HG02870 (cell line): Measurements from ENCODE around the gene RGS21.
"Not testable (repeated sequence)": the region's sequence is repeated elsewhere in the genome, so short reads cannot be mapped to it uniquely, and the experiment has no call there.

Experiments used
- ATAC-seq: cut with Tn5 transposase; IDR thresholded peaks from one replicate; pipeline ENCODE4 v1.9.1; 2021; ENCODE audit warnings: mild to moderate bottlenecking, moderate library complexity; ENCODE audit not compliant: unreplicated experiment

RGS21 gene, protein sequence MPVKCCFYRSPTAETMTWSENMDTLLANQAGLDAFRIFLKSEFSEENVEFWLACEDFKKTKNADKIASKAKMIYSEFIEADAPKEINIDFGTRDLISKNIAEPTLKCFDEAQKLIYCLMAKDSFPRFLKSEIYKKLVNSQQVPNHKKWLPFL

DNA sequence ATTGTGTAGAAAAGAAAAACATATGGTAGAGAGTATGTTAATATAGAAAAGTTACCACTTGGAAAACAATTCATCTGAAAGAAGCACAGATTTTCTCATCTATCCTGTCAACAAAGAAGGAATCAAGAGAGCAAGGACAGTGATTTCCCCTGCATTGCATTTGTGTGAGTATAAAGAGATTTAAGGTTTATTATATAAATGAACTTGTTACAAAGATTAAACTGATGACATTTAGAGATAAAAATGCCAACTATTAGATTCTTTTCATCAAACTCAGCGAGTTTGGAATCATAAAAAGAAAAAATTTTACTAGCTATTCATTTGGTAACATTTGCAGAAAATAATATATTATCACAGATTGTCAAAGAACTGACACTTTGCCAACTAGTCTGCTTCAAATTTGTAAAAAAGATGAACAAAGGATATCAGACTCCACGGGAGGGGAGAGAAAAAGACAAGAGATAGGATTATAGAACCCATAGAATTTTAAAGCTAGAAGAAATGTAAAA lies at the start of gene RGS21:
Gene RGS21, plus strand, starts transcription at position 51 of the 509 bp plus-strand sequence. CDS start 26,045 bp downstream, outside the sequence.
- no peak for ATAC-seq

DNA sequence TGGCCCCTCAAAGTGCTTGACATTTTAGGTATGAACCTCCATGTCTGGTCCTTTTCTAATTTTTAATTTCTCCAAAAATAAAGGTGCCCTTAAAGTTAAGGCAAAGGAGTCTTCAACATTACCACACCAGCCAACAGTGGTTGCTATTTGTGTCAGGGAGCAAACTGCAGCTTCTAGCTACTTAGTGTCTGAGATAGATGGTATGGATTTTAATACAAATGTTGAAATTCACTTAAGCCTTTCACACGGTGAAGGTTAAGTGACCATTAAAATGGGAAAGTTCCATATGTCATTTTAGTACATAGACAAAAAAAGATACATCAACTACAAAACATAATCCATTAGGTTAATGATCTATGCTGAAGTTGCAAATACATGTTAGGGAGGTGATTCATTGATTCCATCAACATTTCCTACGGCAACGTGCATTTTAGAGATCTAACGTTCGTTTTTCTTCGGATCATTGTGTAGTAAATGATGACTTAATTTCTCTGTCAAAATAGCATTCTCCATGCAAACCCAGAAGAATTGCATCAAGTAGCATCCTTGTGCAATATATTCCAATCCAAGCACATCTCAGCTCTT lies 48.2 kb upstream of the RGS21 start:
- ATAC-seq = no peak

- no peak for ATAC-seq
Measured at GRCh38 chr1:192270398-192270797, 46.4 kb upstream of the RGS21 start.

DNA sequence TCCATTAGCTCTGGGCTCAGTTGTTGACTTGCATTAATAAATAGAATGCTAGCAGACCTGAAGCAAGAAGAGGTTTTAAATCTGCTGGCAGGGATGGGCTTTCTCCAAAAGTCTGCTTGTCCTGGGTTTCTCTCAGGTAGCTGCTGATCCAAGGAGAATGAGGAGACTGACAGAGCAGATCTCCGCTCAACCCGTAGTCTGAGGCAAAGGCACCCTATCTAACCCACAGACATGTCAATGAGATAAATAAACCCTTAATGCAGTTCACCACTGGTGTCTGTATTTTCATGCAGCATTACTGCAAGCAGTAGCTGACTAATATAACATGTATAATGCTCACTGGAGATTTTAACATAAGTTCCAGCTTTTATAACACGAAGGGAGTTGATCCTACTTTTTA lies 44.1 kb upstream of the RGS21 start:
- no peak for ATAC-seq

DNA sequence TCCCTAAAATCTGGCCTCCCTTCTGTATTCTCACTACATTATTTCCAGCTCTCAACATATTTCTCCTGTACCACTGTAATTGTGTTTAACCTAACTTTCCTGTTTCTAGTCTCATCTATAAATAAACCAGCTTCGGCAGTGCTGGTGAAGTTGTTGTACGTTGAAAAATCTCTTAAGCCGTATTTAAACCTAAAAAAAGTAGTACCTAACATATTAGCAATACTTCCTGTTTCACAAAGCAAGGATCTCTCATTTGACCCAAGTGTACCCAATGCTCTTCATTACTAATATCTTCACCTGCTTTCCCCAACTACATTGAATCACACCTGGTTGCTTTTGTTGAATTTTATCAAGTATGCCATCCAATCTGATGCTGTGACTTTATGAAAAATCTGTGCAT lies 42.2 kb upstream of the RGS21 start:
- ATAC-seq = no peak

GRCh38 chr1:192277635-192278034 lies 39.2 kb upstream of the RGS21 start:
- no peak for ATAC-seq

GRCh38 chr1:192284927-192285326 lies 31.9 kb upstream of the RGS21 start:
- ATAC-seq = no peak

GRCh38 chr1:192303029-192303428 lies 13.8 kb upstream of the RGS21 start:
- no peak for ATAC-seq

DNA sequence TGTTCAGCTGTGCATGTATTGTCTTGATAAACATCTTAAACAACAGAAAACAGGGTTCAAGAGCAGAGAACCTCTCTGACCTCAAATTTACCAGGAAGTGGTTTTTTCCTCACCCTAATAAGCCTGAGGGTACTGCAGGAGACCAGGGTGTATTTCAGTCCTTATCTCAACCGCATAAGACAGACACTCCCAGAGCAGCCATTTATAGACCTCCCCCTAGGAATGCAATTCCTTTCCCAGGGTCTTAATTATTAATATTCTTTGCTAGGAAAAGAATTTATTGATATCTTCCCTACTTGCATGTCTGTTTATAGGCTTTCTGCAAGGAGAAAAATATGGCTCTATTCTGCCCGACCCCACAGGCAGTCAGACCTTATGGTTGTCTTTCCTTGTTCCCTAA lies 8.5 kb upstream of the RGS21 start:
- not testable (repeated sequence) for ATAC-seq

DNA sequence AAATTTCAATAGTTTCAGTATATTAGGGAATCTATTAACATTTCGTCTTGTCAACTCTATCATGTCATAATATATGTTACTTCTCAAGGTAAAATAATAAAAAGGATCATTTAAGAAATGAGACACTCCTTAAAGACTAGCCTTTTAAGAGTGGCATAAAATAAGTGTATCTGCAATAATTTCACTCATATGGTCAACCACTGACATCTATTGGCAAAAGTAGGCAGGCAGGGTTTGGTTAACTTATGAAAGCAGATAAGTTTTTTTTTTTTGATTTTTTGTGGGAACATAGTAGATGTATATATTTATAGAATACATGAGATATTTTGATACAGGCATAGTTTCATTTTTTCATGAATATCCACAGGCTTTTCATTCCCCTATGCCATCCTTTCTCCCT lies 5.5 kb upstream of the RGS21 start:
- ATAC-seq = no peak

GRCh38 chr1:192327997-192328396 lies 11.2 kb downstream of the RGS21 start:
- no peak for ATAC-seq

DNA sequence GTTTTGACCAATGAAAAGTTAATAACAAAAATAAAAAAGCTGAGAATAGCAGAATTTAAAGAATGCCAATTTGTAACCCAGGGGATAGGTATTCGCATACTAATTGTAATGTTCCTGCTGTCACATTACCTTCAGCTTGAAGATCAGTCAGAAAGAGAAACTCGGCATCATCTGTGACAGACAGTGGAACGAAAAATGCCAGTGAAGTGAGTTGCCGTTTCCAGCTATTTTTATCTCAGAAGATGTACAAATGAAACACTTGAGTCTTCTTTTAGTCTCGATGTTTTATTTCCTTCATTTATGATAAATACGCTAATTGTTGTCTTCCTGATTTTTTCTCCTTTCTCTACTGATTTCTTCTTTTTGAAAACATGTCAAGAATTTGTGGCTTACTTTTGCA lies 26.1 kb downstream of the RGS21 start:
- no peak for ATAC-seq

DNA sequence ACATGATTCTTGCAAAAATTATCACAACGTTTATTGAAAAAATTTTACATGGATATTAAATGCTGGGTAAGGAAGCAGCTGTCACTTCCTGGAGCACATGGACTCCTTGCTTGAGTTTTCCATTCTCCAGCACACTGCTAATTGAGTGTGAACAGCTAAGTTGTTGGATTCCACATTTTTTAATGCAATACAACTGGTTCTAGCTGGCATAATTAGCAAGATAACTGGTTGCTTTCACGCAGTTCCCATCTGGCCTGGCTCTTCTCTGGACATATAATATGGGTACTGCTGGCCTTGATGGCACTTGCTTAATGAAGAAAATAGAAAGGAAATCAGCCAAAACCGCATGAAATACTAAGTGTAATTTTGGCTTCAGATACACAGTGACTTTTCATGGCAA lies 26.6 kb downstream of the RGS21 start:
- no peak for ATAC-seq

- no peak for ATAC-seq
Measured at GRCh38 chr1:192349314-192349713, 32.5 kb downstream of the RGS21 start.

DNA sequence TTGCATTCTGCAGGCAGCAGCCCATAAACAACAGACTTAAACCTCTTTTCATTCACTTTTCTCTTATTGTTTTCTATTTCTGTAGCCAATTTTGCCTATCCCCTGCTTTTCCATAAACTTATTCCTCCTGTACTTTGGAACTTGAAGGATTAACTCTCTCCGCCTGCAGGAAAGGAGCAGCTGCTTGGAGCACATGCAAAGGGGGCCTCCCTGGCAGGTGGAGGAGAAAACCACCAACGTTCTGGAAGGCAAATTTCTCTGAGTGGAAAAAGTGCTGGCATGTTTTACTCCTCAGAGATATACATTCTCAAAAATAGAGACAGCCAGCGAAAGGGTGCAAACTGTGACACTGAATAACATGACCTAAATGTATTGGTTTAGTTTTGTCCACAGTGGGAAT lies 33.6 kb downstream of the RGS21 start:
- ATAC-seq = no peak

DNA sequence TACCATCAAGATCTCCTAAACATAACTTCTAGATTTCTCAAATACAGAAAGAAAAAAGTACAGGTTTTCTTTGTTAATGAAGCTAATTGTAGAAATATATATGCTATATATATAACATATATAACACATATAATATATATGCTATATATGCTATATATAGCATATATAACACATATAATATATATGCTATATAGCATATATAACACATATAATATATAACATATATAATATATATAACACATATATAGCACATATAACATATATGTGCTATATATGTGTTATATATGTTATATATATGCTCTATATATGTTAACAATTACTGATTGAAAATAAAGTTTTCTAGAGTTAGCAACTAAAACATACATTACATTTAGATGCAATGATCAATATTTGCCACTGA lies 34.8 kb downstream of the RGS21 start:
- ATAC-seq = no peak

DNA sequence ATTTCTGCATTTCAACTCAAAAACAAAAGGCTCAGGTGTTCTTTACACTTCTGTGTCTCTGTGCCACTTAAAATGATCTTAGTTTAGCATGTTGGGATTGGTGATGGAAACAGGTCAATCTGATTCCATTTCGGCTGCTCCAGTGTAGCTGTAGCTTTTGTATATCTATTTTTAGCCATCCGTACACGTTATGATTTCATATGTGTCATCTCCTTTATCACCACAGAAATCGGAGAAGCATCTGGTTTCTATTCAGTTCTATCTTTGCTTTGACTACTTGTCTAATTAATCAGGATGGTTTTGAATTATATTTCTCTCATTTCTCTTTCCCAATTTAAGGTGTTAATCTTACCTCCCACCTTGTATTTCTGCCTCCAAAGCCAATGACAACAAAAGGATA lies 41.1 kb downstream of the RGS21 start:
- ATAC-seq = no peak

DNA sequence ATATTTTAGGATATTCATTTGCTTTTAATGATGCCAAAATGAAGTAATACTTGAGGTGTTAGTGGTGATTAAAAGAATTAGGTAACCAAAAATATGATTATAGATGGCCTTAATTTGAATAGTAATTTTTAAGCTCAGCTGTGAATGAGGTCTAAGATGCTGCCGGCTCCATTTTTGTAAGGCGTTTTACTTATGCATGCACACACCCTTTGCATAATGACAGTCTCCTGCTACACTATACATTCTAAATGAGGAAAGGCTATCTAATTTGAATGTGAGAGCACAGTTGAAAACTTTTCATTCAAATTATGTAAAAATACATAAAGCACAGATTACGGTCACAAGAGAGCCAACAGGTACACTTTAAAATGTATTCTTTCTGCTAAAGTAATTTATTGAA lies 41.6 kb downstream of the RGS21 start:
- ATAC-seq = no peak

- no peak for ATAC-seq
Measured at GRCh38 chr1:192358822-192359221, 42.0 kb downstream of the RGS21 start.

- ATAC-seq = no peak
Measured at GRCh38 chr1:192363177-192363576, 46.4 kb downstream of the RGS21 start.

DNA sequence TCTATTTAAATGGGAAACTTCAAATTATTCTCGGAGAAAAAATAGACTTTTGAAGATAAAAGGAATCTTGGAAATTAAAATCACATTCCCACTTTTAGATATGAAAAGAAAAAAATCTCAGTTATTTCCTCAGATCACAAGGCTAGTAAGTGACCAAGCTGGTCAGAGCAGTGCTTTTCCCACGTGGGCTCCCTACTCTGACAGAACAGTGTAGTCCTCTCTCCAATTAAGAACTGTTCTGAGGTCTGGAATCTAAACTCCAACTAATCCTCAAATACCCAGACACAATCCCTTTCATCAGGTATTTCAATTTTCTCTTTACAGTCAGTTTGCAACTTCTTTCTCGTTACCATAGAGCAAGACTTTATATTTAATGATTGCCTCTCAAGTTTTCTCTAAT lies 50.6 kb downstream of the RGS21 start:
- ATAC-seq = no peak

DNA sequence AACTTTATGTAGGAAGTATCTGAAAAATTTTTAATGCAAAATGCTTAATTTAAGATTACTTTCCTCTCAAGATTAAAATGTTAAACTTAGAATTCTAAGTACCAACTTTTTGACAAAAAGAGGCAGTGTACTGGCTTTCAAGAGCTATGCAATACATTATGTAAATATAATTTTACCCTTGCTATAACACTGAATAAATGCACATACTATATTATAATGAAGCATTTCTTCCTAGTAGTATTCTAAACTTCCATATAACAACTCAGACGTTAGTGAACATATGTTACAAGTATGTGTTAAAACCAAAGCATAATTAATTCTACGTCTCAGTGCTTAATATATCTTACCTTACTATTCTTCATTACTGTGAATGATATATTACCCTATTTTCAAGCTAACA lies 58.5 kb downstream of the RGS21 start:
- ATAC-seq = no peak

GRCh38 chr1:192376374-192376773 lies 59.6 kb downstream of the RGS21 start:
- ATAC-seq = no peak
